HG03354 (cell line): ENCODE measurements around the gene ATP9B.
"Not testable (repeated sequence)": the region's sequence is repeated elsewhere in the genome, so short reads cannot be mapped to it uniquely, and the experiment has no call there.

ENCODE experiments used
- ATAC-seq: cut with Tn5 transposase; IDR thresholded peaks from one replicate; pipeline ENCODE4 v1.9.1; 2021; ENCODE audit warnings: mild to moderate bottlenecking; ENCODE audit not compliant: unreplicated experiment, poor library complexity, severe bottlenecking

The ATP9B gene

GRCh38 chr18:79371561-79372121 lies 302.4 kb downstream of the ATP9B start:
- ATAC-seq = no peak

- ATAC-seq = no peak
These were observed 303.3 kb downstream of the ATP9B start for GRCh38 chr18:79372461-79372860.

- ATAC-seq = no peak
These were observed 303.8 kb downstream of the ATP9B start for GRCh38 chr18:79372991-79373390.

- ATAC-seq = no peak
These were observed 304.5 kb downstream of the ATP9B start for GRCh38 chr18:79373736-79374135.

GRCh38 chr18:79374408-79375171 lies 305.4 kb downstream of the ATP9B start:
- ATAC-seq = peak; percentile 85

GRCh38 chr18:79375441-79376154 lies 306.4 kb downstream of the ATP9B start:
- no peak for ATAC-seq

- not testable (repeated sequence) for ATAC-seq
These were observed 307.5 kb downstream of the ATP9B start for GRCh38 chr18:79376661-79377060.

GRCh38 chr18:79377187-79377891 lies 308.1 kb downstream of the ATP9B start:
- no peak for ATAC-seq

- peak; percentile 73 for ATAC-seq
These were observed 309.5 kb downstream of the ATP9B start for GRCh38 chr18:79378536-79379250.

- ATAC-seq = no peak
These were observed 310.2 kb downstream of the ATP9B start for GRCh38 chr18:79379251-79379905.

- peak; percentile 3 for ATAC-seq
These were observed 311.0 kb downstream of the ATP9B start for GRCh38 chr18:79379931-79380815.

GRCh38 chr18:79380816-79381806 lies 311.9 kb downstream of the ATP9B start:
- ATAC-seq = peak; percentile 62

- ATAC-seq = no peak
These were observed 312.7 kb downstream of the ATP9B start for GRCh38 chr18:79381811-79382311.

- ATAC-seq = no peak
These were observed 313.6 kb downstream of the ATP9B start for GRCh38 chr18:79382681-79383387.

- ATAC-seq = no peak
These were observed 314.3 kb downstream of the ATP9B start for GRCh38 chr18:79383388-79384056.
